Ovary (tissue), 9 donors: ENCODE data around the gene TIMP3. TPM values are rescaled to one million over a fixed set of nuclear protein-coding genes. Genes with fewer than 3 reads are reported as not detected.

Source experiments
- DNase-seq, 5 donors: peaks; one replicate each; pipeline ENCODE4 v3.0.0-alpha.2; 2019 to 2020
- H3K27ac ChIP-seq, 2 donors: fragments of 200-600 bp; one replicate each; pipeline versions ENCODE4 v1.5.1 to v1.8.0; 2019 to 2022
- H3K27me3 ChIP-seq: fragments of 200-600 bp; one replicate; pipeline ENCODE4 v1.8.0; 2022
- H3K36me3 ChIP-seq: fragments of 200-600 bp; sonication (generic); one replicate; pipeline ENCODE4 v1.5.1; 2019
- H3K4me1 ChIP-seq: one replicate; pipeline ENCODE4 v1.8.1; 2013; ENCODE audit warnings: mild to moderate bottlenecking, moderate library complexity; ENCODE audit not compliant: insufficient read depth
- H3K4me3 ChIP-seq: fragments of 200-600 bp; sonication (generic); one replicate; pipeline ENCODE4 v1.5.1; 2017
- H3K9me3 ChIP-seq, 2 donors: fragments of 200-600 bp in 1 of 2; sonication (generic) in 1 of 2; one replicate each; pipeline versions ENCODE4 v1.5.1 to v1.8.1; 2013 to 2019; ENCODE audit warnings: mild to moderate bottlenecking in 1 of 2, moderate library complexity in 1 of 2
- EP300 ChIP-seq: sonication (generic); formaldehyde crosslinking; IDR thresholded peaks from one replicate; pipeline ENCODE4 v1.6.1; 2017; ENCODE audit warnings: antibody characterized with exemption
- POLR2A ChIP-seq: fragments of 450-650 bp; IDR thresholded peaks from one replicate; pipeline ENCODE4 v1.6.1; 2017; ENCODE audit warnings: antibody characterized with exemption, mild to moderate bottlenecking, moderate library complexity
- WGBS, 3 donors: extraction: QIAGEN DNeasy Blood & Tissue Kit in 1 of 3; methylation state at CpG; one replicate each; pipeline versions ENCODE4 v1.1.5 to v1.1.7; 2013 to 2017; 5-methylcytosine and 5-hydroxymethylcytosine counted together
- intact Hi-C, 4 donors: fragments of 100-400 bp; cut with DNase I; formaldehyde crosslinking; loops; one replicate each; pipeline versions ENCODE4 v1.11.0 to v1.15.1; 2022 to 2023
- polyA plus RNA-seq, 2 donors: library from polyadenylated mRNA; stranded (reverse); fragments of 200-250 nt in 1 of 2; fragments of 350-450 nt in 1 of 2; fragmentation: Illumina TruSeq in 1 of 2; extraction: RNeasy Lipid Tissue Mini Kit (QIAGEN cat#74804) in 1 of 2; gene quantifications; one replicate each; pipeline ENCODE4 v1.2.3, GENCODE V29; 2013 to 2014
- total RNA-seq, 7 donors: library from RNA; depleted of rRNA in 2 of 7; stranded (reverse); fragments of >200 nt in 2 of 7; fragmentation: NEBNext Ultra II Directional in 3 of 7; extraction: Animal tissue kit (Norgen Biotek cat#: 25700) in 3 of 7; gene quantifications; one replicate each; pipeline versions ENCODE4 v1.1.0 to v1.2.4, GENCODE V29; 2016 to 2023
- TF ChIP-seq, protein P1 (sequence below), 3 donors: fragments of 450-650 bp in 2 of 3; fragments of 200-600 bp in 1 of 3; IDR thresholded peaks; one replicate each; pipeline versions ENCODE4 v1.5.1 to v1.8.0; 2016 to 2022; ENCODE audit warnings: antibody characterized with exemption in 3 of 3, mild to moderate bottlenecking in 1 of 3
- donor health status: DM: no; HTN: no; CAD: no; lungs with moderate emphysema.
- donor health status: DM: no; HTN: no; CAD: no.
- donor health status: Bipolar disorder and iron deficiency.
- donor health status: DM: yes; HTN: yes; CAD: no.
- donor health status: DM: no; HTN: no; CAD: no.
- donor health status: DM: yes; HTN: yes; CAD: no.

TIMP3 gene
- total and polyA plus RNA-seq, 9 donors = 48.5 to 565 (median 121) TPM

- intact Hi-C loops = no loop called here
- H3K4me1 ChIP-seq = peaks cover 4% of the 10 kb centered on the region
- no peaks in the 10 kb centered on the region for H3K36me3 ChIP-seq
- DNase-seq = no peak
- no peak overlapping the region for H3K4me3 ChIP-seq
- TF ChIP-seq, protein P1, sequence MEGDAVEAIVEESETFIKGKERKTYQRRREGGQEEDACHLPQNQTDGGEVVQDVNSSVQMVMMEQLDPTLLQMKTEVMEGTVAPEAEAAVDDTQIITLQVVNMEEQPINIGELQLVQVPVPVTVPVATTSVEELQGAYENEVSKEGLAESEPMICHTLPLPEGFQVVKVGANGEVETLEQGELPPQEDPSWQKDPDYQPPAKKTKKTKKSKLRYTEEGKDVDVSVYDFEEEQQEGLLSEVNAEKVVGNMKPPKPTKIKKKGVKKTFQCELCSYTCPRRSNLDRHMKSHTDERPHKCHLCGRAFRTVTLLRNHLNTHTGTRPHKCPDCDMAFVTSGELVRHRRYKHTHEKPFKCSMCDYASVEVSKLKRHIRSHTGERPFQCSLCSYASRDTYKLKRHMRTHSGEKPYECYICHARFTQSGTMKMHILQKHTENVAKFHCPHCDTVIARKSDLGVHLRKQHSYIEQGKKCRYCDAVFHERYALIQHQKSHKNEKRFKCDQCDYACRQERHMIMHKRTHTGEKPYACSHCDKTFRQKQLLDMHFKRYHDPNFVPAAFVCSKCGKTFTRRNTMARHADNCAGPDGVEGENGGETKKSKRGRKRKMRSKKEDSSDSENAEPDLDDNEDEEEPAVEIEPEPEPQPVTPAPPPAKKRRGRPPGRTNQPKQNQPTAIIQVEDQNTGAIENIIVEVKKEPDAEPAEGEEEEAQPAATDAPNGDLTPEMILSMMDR (IDR thresholded peaks at IDR 0.05) = no peak
- no peak for TF ChIP-seq EP300
- TF ChIP-seq POLR2A = no peak
- WGBS, 3 donors = 76 to 91% (median 85%) methylated on average over 7 of the region's 7 CpGs
- H3K27me3 ChIP-seq = no peaks in the 10 kb centered on the region
- no peak overlapping the region for H3K27ac ChIP-seq
- no peaks in the 10 kb centered on the region for H3K9me3 ChIP-seq
Observed at GRCh38 chr22:32827049-32827602, 25.6 kb downstream of the TIMP3 start.

DNA sequence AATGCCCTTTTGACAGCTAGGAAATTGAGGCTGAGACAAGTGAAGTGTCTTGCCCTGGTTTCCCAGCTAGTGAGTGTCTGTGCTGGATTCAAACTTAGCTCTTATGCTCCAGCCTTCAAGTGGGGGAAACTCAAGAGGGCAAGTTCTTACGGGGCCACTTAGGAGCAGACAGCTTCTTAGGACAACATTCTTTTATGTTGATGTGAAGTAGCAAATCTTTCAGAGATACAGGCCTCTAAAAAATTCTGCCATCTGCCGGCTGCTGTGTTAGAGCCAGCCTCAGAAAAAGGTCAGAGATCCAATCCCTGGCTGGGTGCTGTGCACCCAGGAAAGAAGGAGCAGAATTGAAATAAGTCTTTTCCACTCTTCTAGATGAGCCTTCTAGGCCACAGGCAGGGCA lies 26.6 kb downstream of the TIMP3 start:
- Histone ChIP-seq H3K4me1 (peaks cover 4% of the 10 kb centered on the region), H3K27me3 (no peaks in the 10 kb centered on the region), H3K9me3 (no peaks in the 10 kb centered on the region), H3K4me3 (no peak overlapping the region), H3K36me3 (no peaks in the 10 kb centered on the region), H3K27ac (no peak overlapping the region)
- no peak for DNase-seq
- TF ChIP-seq POLR2A = no peak
- TF ChIP-seq EP300 = no peak
- TF ChIP-seq, protein P1 (IDR thresholded peaks at IDR 0.05) = no peak
- intact Hi-C loops = no loop called here
- WGBS, 3 donors = 54 to 77% (median 61%) methylated on average over 2 of the region's 2 CpGs

GRCh38 chr22:32828561-32828960 lies 27.1 kb downstream of the TIMP3 start:
- Histone ChIP-seq H3K36me3 (no peaks in the 10 kb centered on the region), H3K27ac (no peak overlapping the region), H3K4me3 (no peak overlapping the region), H3K9me3 (no peaks in the 10 kb centered on the region), H3K4me1 (peaks cover 4% of the 10 kb centered on the region), H3K27me3 (no peaks in the 10 kb centered on the region)
- no peak for DNase-seq
- WGBS, 3 donors = 74 to 84% (median 75%) methylated on average over 5 of the region's 5 CpGs
- TF ChIP-seq, protein P1 (IDR thresholded peaks at IDR 0.05) = no peak
- no peak for TF ChIP-seq EP300
- TF ChIP-seq POLR2A = no peak
- intact Hi-C loops = no loop called here

- no peaks in the 10 kb centered on the region for H3K36me3 ChIP-seq
- H3K4me1 ChIP-seq = peaks cover 4% of the 10 kb centered on the region
- intact Hi-C loops = no loop called here
- no peak overlapping the region for H3K27ac ChIP-seq
- TF ChIP-seq POLR2A (no peak), EP300 (no peak)
- TF ChIP-seq, protein P1 (IDR thresholded peaks at IDR 0.05) = no peak
- 89 to 92% (median 91%) methylated on average over 10 of the region's 10 CpGs for WGBS, 3 donors
- DNase-seq = no peak
- H3K4me3 ChIP-seq = no peak overlapping the region
- H3K9me3 ChIP-seq = no peaks in the 10 kb centered on the region
- H3K27me3 ChIP-seq = no peaks in the 10 kb centered on the region
Observed at GRCh38 chr22:32829451-32829851, 27.9 kb downstream of the TIMP3 start.
